ENCODE results near the gene ZNF665.

Gene ZNF665

GRCh38 chr19:53123400-53123799 is 69.8 kb downstream of the ZNF665 start:
- TF ChIP-seq CTCF (IDR thresholded peaks at IDR 0.05; ENCODE audit: low read depth, low read length), result no peak
- no peak overlapping the region for H3K4me3 ChIP-seq (ENCODE audit: low read depth, low read length)
